Right renal cortex interstitium (tissue), 3 donors: ENCODE data around the gene INTS15. TPM values are rescaled to one million over a fixed set of nuclear protein-coding genes. Genes with fewer than 3 reads are reported as not detected.

ENCODE experiments used
- DNase-seq, 3 donors: peaks; one replicate each; pipeline ENCODE4 v3.0.0-alpha.2; 2013; ENCODE audit warnings: low read depth in 3 of 3, low spot score in 2 of 3
- polyA plus RNA-seq, 3 donors: library from polyadenylated mRNA; unstranded; fragments of 120-200 nt; gene quantifications; one replicate each; pipeline ENCODE4 v1.2.1, GENCODE V29; 2013; ENCODE audit not compliant: insufficient read length in 3 of 3

The INTS15 gene
- polyA plus RNA-seq, 3 donors, result 29.8 to 32.8 (median 31.1) TPM

GRCh38 chr7:6655636-6656385, 66.0 kb downstream of the INTS15 start:
- no peak for DNase-seq

- no peak for DNase-seq
Measured at GRCh38 chr7:6656413-6656812, 66.6 kb downstream of the INTS15 start.

Other genes starting within 250 kb of the INTS15 start
- 10 to 100 TPM; 21.9 to 23.6 (median 22.7) TPM for gene FAM220A, start 241.1 kb upstream of the INTS15 start, polyA plus RNA-seq
- gene RAC1, start 215.5 kb upstream of the INTS15 start, polyA plus RNA-seq, result 100 to 1,000 TPM; 277 to 295 (median 283) TPM
- gene DAGLB, start 142.1 kb upstream of the INTS15 start, polyA plus RNA-seq, result 10 to 100 TPM; 12.4 to 16.4 (median 14.7) TPM
- gene KDELR2, start 105.9 kb upstream of the INTS15 start, polyA plus RNA-seq, result 100 to 1,000 TPM; 190 to 198 (median 195) TPM
- gene GRID2IP, start 38.6 kb upstream of the INTS15 start, polyA plus RNA-seq, result under 1 TPM; 0.40 to 0.61 (median 0.57) TPM
- 10 to 100 TPM; 77.4 to 90.8 (median 80.5) TPM for gene ZDHHC4, start 12.6 kb upstream of the INTS15 start, polyA plus RNA-seq
- gene ZNF853, start 25.6 kb downstream of the INTS15 start, polyA plus RNA-seq, result 10 to 100 TPM; 15.0 to 16.8 (median 16.3) TPM
- gene ZNF316, start 47.3 kb downstream of the INTS15 start, polyA plus RNA-seq, result 10 to 100 TPM; 37.0 to 39.1 (median 37.9) TPM
- 10 to 100 TPM; 40.6 to 45.5 (median 42.0) TPM for gene ZNF12, start 116.9 kb downstream of the INTS15 start, polyA plus RNA-seq
- 1 to 10 TPM in 1 of 3 donors, under 1 TPM in 2; 0.50 to 1.1 (median 0.96) TPM for gene RSPH10B2, start 164.1 kb downstream of the INTS15 start, polyA plus RNA-seq
- 10 to 100 TPM; 61.4 to 63.9 (median 63.3) TPM for gene CCZ1B, start 236.3 kb downstream of the INTS15 start, polyA plus RNA-seq